ENCODE results near the gene FRRS1L. TPM values are rescaled to one million over a fixed set of nuclear protein-coding genes. Genes with fewer than 3 reads are reported as not detected.
A peak's percentile ranks its signal among the peaks of the same experiment; 100 is the strongest.

FRRS1L gene
- total and polyA plus RNA-seq, 2 of the 13 experiments (the other 11 are each of a cell fraction or from before 2014, with no cell fraction given), result 0.02 to 0.03 TPM

GRCh38 chr9:109145051-109145450 lies 22.0 kb downstream of the FRRS1L start (continued):
- peak; percentile 31 for TF ChIP-seq ZNF687 (CRISPR knock-in tag; IDR thresholded peaks at IDR 0.05)

GRCh38 chr9:109143881-109144562 lies 23.0 kb downstream of the FRRS1L start:
- H3K9me3 ChIP-seq (ENCODE audit: low read length), result no peaks in the 10 kb centered on the region
- intact Hi-C loops (cut with micrococcal nuclease; ENCODE audit: unreplicated experiment), result no loop called here
- in situ Hi-C loops (cut with HindIII; ENCODE audit: extremely low pct_ligation_motif_present, low pct_unique_long_range_greater_than_20kb), result loop anchor here (10.0 kb wide), 1 partner anchor 59 kb away; no protein-coding TSS in a partner anchor
- no peak overlapping the region for H3K27ac ChIP-seq (ENCODE audit: extremely low read length, insufficient read depth, low read length)
- H3K9ac ChIP-seq (ENCODE audit: insufficient read depth, low read depth, low read length), result no peak overlapping the region
- 70% methylated on average over 5 of the region's 5 CpGs for WGBS (ENCODE audit: low lambda C conversion rate)
- ATAC-seq (peak; percentile 92), DNase-seq (ENCODE audit: low spot score) (peak; percentile 29), FAIRE-seq (peak; percentile 40)
- H3K4me1 ChIP-seq (ENCODE audit: insufficient read depth, low read length), result peaks cover 21% of the 10 kb centered on the region
- no TSS peak for BruUV-seq (replicated peaks)
- H3K27me3 ChIP-seq (ENCODE audit: control insufficient read depth in 1 of 2, insufficient read depth in 2 of 2, low read length in 2 of 2), result peaks cover 0 to 4% of the 10 kb centered on the region in 2 experiments; a peak in 1 of 5 replicates
- POLR2A ChIA-PET, result no interaction called here
- CTCF ChIA-PET (ENCODE audit: low intra/inter-chr PET ratio, low total read pairs), result no interaction called here
- H3K36me3 ChIP-seq (replicated peaks in 1 of 2; ENCODE audit: control insufficient read depth in 1 of 2, insufficient read depth in 2 of 2, low read length in 2 of 2), result no peaks in the 10 kb centered on the region
- TF ChIP-seq ZNF569 (CRISPR knock-in tag; IDR thresholded peaks at IDR 0.05; ENCODE audit: borderline replicate concordance) (no peak), ZNF768 (CRISPR knock-in tag; IDR thresholded peaks at IDR 0.05) (no peak), ZNF558 (CRISPR knock-in tag; IDR thresholded peaks at IDR 0.05; ENCODE audit: borderline replicate concordance) (no peak), RFX5 (IDR thresholded peaks at IDR 0.05; ENCODE audit: low read depth, low read length) (no peak), ZNF275 (CRISPR knock-in tag; IDR thresholded peaks at IDR 0.05; ENCODE audit: borderline replicate concordance) (no peak), HNF1A (IDR thresholded peaks at IDR 0.05; ENCODE audit: low read depth) (no peak), HNF1A (CRISPR knock-in tag; IDR thresholded peaks at IDR 0.05; ENCODE audit: borderline replicate concordance) (no peak), SOX5 (CRISPR knock-in tag; IDR thresholded peaks at IDR 0.05; ENCODE audit: borderline replicate concordance) (no peak), ARNT2 (CRISPR knock-in tag; IDR thresholded peaks at IDR 0.05; ENCODE audit: low read depth) (no peak), ZNF891 (CRISPR knock-in tag; IDR thresholded peaks at IDR 0.05) (no peak), ARNTL (CRISPR knock-in tag; IDR thresholded peaks at IDR 0.05) (no peak), ONECUT2 (CRISPR knock-in tag; IDR thresholded peaks at IDR 0.05) (no peak)
- no peak overlapping the region for H2AFZ ChIP-seq (ENCODE audit: low read length)
- peak overlapping the region; percentile 2; the same call in 1 of the 2 replicates for H3K4me2 ChIP-seq (ENCODE audit: low read depth, low read length)
- H3K4me3 ChIP-seq (replicated peaks in 1 of 3; ENCODE audit: insufficient read depth in 1 of 3, low read depth in 2 of 3, low read length in 3 of 3), result no peak overlapping the region
- H4K20me1 ChIP-seq (ENCODE audit: insufficient read depth, low read length), result no peaks in the 10 kb centered on the region
- H3K79me2 ChIP-seq (ENCODE audit: insufficient read depth, low read length), result no peaks in the 10 kb centered on the region

Measured in HepG2 (cell line).